ENCODE results near the gene KSR1.

DNA sequence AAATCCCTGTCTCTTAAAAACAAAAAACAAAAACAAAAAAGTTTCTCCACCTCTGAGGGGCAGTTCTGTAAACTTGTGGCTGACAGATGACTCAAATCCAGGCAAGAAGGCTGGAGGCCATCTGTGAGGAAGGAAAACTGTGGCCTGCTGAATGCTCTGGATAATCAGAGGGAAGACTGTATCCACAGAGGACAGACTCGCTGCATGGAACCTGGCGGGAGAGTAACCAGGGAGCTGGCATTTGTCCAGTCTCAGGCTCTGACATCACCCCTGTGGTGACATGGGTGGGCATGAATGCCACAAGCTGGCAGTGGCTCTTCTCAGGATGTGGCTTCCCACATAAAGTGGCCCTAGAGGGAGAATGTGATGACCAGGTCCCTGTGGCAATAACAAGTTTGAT lies 2.8 kb upstream of the KSR1 start:
- TF ChIP-seq, protein P1, sequence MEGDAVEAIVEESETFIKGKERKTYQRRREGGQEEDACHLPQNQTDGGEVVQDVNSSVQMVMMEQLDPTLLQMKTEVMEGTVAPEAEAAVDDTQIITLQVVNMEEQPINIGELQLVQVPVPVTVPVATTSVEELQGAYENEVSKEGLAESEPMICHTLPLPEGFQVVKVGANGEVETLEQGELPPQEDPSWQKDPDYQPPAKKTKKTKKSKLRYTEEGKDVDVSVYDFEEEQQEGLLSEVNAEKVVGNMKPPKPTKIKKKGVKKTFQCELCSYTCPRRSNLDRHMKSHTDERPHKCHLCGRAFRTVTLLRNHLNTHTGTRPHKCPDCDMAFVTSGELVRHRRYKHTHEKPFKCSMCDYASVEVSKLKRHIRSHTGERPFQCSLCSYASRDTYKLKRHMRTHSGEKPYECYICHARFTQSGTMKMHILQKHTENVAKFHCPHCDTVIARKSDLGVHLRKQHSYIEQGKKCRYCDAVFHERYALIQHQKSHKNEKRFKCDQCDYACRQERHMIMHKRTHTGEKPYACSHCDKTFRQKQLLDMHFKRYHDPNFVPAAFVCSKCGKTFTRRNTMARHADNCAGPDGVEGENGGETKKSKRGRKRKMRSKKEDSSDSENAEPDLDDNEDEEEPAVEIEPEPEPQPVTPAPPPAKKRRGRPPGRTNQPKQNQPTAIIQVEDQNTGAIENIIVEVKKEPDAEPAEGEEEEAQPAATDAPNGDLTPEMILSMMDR (IDR thresholded peaks at IDR 0.05), result no peak
- no peak for TF ChIP-seq POLR2AphosphoS5 (IDR thresholded peaks at IDR 0.05; ENCODE audit: insufficient read depth in 1 of 2, low read depth in 1 of 2)
- TF ChIP-seq POLR2A (IDR thresholded peaks at IDR 0.05), result no peak

All from vagina (tissue), 2 donors.